ENCODE measurements around the gene PTPN3. TPM values are rescaled to one million over a fixed set of nuclear protein-coding genes. Genes with fewer than 3 reads are reported as not detected.

Gene PTPN3
- total RNA-seq, 3 donors from 2014 or later, result 13.2 to 30.3 (median 25.8) TPM

GRCh38 chr9:109458453-109459211, 39.5 kb downstream of the PTPN3 start:
- Histone ChIP-seq H3K4me3 (no peak overlapping the region), H3K4me1 (ENCODE audit: low read depth) (no peaks in the 10 kb centered on the region), H3K9me3 (no peaks in the 10 kb centered on the region), H3K36me3 (ENCODE audit: low read depth) (peaks cover 4% of the 10 kb centered on the region)
- no peak for TF ChIP-seq CTCF (IDR thresholded peaks at IDR 0.05)
- ATAC-seq, result no peak
- intact Hi-C loops (cut with DNase I, micrococcal nuclease), result no loop called here
- no peak for DNase-seq

DNA sequence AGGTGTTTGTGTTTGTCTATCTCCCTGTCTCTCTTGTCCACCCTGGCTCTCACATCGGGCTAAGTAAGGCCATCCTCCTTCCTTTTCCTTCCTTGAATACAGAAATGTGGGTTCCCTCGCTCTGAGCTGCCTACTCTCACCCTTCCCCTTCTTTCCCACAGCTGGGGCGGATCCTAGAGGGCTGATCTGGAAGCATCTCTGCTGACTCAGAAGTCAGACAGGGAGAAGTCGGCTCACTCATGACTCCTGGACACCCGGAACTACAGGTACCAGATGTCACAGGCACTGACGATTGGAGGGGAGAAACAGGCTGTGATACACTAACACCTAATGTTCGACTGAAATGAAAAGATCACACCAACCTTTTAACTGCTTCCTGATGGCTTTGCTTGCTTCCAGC, 41.3 kb downstream of the PTPN3 start:
- no peaks in the 10 kb centered on the region for H3K9me3 ChIP-seq
- H3K4me3 ChIP-seq, result no peak overlapping the region
- H3K36me3 ChIP-seq (ENCODE audit: low read depth), result peaks cover 4% of the 10 kb centered on the region
- ATAC-seq (no peak), DNase-seq (no peak)
- H3K4me1 ChIP-seq (ENCODE audit: low read depth), result no peaks in the 10 kb centered on the region
- intact Hi-C loops (cut with DNase I, micrococcal nuclease), result no loop called here
- no peak for TF ChIP-seq CTCF (IDR thresholded peaks at IDR 0.05)

DNA sequence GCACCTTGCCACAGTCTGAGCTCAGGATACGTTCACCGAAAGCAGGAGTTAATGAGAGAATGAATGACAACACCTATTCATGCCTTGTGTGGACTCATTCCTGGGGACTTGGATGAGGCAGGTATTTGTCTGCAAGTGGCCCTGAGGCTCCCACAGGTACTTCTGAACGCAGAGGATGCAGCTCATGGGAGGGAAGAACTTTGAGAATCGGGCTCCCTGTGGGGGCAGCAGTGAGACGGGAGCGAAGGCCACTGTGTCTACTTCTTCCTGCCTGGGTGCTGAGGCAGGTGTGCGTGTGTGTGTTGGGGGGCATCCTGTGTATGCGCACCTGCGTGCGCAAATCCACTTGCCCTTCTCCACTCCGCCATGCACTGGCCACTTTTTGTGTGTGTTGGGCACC, 42.2 kb downstream of the PTPN3 start:
- Histone ChIP-seq H3K9me3 (no peaks in the 10 kb centered on the region), H3K4me3 (no peak overlapping the region), H3K4me1 (ENCODE audit: low read depth) (no peaks in the 10 kb centered on the region), H3K36me3 (ENCODE audit: low read depth) (peaks cover 4% of the 10 kb centered on the region)
- no peak for TF ChIP-seq CTCF (IDR thresholded peaks at IDR 0.05)
- DNase-seq (no peak), ATAC-seq (no peak)
- intact Hi-C loops (cut with DNase I, micrococcal nuclease), result no loop called here

DNA sequence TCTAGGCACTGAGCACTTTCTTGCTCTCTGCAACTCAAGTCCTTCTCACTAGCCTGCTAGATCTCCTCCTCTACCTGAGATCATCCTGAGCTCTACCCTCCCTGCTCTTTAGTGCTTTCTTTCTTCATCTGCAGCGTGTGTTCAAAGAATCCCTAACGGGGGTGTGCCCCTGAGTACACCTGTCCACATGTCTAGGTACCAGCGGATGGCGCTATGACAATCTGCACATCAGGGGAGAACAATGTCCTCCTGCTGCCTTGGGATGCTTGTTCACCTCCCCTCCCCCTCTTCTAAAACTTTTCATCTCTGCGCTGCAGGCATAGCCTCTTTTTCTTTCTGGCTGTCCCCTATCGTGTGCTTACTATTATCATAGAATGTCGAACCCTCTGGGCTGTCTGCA, 42.7 kb downstream of the PTPN3 start:
- intact Hi-C loops (cut with DNase I, micrococcal nuclease), result no loop called here
- ATAC-seq (no peak), DNase-seq (no peak)
- Histone ChIP-seq H3K36me3 (ENCODE audit: low read depth) (peaks cover 4% of the 10 kb centered on the region), H3K4me3 (no peak overlapping the region), H3K4me1 (ENCODE audit: low read depth) (no peaks in the 10 kb centered on the region), H3K9me3 (no peaks in the 10 kb centered on the region)
- no peak for TF ChIP-seq CTCF (IDR thresholded peaks at IDR 0.05)

DNA sequence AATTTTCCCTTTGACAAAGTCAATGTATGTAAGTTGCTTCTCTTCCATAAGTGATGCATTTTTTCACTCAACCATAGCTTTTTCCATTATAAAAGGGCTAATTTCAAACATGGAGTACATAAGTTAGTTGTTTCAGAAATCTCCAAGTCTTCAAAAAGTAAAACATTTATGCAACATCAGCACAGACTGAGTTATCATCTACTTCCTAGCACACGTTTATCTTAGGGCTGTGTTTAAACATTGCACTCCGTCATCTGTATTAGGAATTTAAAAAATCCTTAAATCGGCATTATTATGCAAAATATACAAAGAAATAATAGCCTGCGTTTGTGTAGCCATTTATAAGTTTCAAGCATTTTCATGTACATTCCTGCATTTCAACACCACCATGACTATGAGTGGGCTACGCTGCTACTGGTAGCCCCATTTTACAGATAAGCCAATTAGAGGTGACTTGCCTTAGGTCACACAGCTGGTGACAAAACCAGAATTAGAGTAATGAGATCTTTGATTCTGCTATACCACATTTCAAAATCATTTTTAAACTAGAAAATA, 43.4 kb downstream of the PTPN3 start:
- H3K9me3 ChIP-seq, result no peaks in the 10 kb centered on the region
- no peak for ATAC-seq
- no peak overlapping the region for H3K4me3 ChIP-seq
- TF ChIP-seq CTCF (IDR thresholded peaks at IDR 0.05), result no peak
- DNase-seq, result no peak
- H3K4me1 ChIP-seq (ENCODE audit: low read depth), result no peaks in the 10 kb centered on the region
- intact Hi-C loops (cut with DNase I, micrococcal nuclease), result no loop called here
- peaks cover 4% of the 10 kb centered on the region for H3K36me3 ChIP-seq (ENCODE audit: low read depth)
